DMS 273 treated with DMSO at 0.1 percent for 48 hours (cell line): Measurements from ENCODE around the gene MCTP1.
A peak's percentile ranks its signal among the peaks of the same experiment; 100 is the strongest.
"Not testable (repeated sequence)": the region's sequence is repeated elsewhere in the genome, so short reads cannot be mapped to it uniquely, and the experiment has no call there.

Source experiments
- DNase-seq: peaks from one replicate; lab custom pipeline; 2025; lab: John Stamatoyannopoulos, UW

MCTP1 gene

DNA sequence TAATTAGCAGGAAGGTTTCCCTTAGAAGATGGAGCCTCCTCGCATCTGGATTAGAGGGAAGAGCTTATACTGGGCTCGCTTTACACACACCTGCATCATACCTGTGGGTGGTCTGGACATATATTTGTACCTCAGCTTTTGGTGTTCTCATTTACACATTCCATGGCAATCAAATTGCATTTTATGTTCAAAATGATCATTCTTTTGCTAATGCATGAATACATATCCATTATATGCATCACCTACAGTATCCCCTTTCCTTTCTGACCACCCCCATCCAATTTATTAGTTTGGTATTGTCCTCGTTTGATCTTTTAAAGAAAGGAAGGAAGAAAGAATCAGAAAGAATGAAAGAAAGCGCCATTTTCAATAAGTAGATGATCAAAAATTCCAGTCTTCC is 415.0 kb downstream of the MCTP1 start:
- DNase-seq = no peak

DNA sequence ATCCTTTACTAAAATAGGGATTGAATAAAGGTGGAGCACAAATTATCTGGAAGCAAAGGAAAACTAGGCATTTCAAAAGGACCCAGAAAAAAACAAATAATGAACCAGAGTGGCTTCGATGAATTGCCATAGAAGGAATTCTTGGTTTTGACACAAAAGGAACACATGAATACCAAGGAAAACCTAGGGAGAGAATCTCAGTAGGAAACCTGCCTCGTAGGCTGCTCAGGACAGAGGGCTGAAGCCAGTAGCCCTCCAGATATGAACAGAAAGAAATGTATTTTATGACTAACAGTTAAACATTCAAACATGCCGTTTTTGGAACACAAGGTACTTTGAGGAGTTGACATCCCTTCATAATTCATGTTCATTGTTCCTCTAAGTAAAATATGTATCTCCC is 420.9 kb downstream of the MCTP1 start:
- DNase-seq = no peak

DNA sequence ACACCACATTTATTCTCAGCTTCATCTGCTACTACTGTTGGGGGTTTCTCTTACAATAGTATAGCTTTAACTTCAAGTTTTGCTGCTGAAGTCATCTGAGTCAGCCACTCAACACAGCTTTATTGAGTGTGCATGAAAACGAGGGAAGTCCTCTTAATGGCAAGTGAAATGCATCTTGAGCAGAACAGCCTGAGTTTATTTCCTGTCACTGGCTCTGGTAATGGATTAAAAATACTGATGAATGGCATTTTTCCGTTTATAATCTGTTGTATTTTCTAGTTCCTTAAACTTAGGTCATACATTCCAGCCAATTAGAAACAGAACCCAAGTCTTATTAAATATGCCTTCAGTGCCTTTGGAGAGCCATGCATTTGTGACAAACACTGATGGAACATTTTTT is 427.8 kb downstream of the MCTP1 start:
- no peak for DNase-seq

DNA sequence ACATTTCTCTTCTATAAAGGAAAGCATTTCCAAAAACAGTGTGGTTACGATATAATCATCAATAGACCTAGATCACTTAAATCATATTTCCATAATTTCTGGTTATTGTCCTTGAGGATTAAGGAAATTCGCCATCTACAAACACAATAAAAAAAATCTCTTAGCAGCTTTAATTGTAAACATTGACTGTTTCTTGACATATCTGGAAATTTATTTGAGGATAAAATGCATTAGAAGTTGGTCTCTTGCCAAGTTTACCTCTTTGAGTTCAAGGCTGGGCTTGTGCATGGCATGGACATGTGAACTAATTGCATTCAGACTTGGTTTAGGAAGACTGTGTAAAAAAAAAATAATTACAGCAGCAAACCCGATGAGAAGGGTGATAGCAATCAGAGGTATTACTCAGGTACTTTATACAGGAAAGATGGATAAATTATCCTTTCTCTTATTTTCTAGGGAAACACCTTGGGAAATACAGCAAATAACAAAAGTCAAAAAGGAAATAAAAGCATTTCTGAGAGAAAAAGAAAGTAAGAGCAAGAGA is 428.6 kb downstream of the MCTP1 start:
- no peak for DNase-seq

DNA sequence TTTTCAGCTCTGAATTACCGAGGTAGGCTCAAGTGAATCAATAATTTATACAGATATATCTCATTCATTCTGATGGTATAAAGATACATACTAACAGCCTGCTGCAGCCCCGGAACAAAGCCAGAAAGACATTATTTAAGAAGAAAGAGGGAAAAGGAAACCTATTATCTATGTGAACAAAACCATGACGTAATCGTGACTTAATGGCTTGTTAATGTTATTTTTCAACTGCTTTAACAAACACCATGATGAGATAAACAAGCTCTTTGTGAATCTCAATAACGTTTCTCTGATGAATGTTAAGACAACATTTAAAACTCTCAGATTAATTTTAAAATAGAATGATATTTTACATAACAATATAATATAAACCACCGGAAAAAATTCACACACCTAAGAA is 429.4 kb downstream of the MCTP1 start:
- no peak for DNase-seq

DNA sequence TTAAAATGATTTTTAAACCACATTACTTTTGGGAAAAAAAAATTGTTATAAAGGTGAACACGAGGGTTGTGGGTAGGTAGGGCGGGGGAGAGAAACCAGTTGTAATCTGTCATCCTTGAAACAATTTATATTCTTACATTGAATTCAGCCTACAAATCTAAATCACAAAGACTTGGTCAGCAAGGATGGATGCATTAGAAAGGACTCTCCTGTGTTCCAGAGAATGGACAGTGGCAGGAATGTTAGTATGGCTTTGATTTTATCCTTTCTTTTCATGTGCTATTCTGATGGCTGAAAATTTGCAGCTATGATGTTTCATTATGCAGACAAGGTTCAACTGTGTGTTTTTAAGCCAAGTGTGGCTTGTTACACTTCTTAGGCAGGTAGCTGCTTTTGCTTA is 431.8 kb downstream of the MCTP1 start:
- no peak for DNase-seq

DNA sequence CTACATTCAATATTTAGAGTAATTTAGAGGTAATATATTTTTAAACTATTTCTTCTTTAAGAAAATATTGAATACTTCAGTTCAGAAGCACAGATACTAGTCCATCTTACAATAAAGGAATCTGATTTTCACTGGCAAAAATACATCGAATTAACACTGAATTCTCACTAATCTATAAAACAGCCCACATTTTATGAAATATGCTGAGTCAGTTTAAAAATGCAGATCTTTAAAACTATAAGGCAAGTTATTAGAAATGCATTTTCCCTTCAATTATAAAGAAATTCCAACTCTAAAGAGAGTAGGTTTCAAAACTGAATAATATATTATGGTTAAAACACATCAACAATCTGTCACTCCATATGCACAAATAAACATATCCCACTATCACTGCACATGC is 433.9 kb downstream of the MCTP1 start:
- no peak for DNase-seq

DNA sequence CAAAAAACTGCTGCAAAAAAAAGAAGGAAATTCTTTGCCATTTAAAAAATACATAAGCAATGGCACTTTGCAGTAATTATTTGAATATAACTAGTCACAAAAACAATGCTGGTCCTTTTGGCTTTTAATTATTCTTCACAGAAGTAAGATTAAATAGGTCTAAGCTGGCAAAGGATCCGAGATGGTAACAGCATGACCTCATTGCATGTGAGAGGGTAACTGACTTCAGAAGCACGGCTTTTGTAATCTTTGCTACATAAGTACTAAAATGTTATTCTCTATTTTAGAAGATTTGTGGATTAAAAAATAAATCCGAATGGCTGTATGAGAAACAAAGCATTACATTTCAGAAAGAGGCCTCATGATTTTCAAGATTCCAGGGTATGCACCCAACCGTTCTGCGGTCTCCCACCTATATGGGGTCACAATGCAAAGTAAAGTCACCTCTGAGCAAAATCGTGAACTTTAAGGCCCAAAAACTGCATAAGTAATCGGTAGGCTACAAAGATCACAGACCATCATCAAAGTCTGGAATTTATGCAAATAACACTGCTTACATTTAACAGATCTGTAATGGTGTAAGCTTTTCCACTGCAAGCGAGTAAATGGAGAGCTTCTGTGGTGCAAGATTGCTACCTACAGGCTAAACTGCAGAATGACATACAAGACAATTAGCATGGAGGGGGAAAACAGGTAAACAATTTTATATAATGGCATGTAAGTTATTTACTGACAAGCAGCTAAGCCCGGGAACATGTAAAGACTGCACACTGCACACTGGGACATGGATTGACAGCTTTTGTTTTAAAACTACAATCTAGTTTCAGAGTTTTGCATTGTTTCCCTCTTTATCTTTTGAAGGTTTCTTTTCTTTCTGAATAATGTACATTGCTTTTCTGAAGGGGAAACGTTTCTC is 434.8 kb downstream of the MCTP1 start:
- peak; percentile 43 for DNase-seq

DNA sequence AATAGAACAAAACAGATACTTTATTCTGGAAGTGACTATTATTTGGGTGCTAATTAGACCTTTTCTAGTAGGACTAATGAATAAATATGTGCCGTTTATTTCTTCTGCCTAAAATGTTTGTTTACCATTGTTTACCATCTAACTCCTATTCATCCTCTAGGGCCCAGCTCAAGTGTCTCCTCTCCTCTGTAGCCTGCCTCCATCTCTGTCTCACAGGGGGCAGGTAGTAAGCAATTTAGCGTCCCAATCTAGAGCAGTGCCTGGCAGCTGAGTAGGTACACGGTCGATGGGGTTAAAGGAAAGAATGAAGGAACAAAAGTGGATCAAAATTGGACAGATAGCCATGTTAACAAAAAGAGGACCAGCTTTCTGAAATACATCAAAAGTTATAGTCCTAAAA is 435.6 kb downstream of the MCTP1 start:
- DNase-seq = no peak

DNA sequence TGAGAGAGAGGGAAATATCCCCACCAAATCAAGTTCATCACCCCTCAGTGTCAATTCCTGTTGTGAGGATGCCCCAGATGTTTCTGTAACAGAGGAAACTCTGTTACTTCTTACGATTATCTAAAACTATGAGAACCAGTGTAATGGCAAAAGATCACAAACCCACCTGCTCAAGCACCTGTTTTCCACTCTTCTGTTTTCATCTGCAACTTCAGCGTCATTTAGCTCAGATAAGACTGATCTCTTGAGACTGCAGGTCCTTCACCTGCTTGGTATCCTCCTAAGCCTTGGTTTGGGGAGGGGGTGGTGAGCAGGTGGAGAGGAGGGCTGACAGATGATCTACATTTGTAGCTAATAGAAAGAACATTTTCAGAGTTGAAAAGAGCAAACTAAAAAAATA is 437.2 kb downstream of the MCTP1 start:
- no peak for DNase-seq

DNA sequence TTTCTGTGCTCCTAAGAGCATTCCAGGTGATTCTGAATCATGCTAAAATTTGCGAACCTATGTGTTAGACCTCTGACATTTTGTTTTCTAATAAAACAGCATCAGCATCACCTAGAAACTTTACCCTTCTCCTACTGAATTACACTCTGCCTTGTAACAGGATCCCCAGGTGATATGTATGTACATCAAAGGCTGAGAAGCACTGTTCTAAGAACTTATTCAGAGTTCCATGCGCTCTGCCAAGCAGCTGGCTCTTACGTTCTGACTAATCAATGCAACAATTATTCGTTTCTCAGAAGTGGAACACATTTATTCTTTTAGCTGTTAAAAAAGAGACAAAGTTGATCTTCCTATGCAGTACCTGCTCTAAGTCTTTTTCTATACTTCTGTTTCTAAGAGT is 437.9 kb downstream of the MCTP1 start:
- DNase-seq = no peak

DNA sequence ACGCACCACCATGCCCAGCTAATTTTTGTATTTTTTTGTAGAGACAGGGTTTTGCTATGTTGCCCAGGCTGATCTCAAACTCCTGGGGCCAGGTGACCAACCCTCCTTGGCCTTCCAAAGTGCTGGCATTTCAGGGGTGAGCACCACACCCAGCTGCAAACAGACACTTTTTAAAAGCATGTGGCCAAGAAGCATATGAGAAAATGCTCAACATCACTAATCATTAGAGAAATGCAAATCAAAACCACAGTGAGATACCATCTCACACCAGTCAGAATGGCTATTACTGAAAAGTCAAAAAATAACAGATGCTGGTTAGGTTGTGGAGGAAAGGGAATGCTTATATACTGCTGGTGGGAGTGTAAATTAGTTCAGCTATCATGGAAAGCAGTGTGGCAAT is 439.2 kb downstream of the MCTP1 start:
- not testable (repeated sequence) for DNase-seq

DNA sequence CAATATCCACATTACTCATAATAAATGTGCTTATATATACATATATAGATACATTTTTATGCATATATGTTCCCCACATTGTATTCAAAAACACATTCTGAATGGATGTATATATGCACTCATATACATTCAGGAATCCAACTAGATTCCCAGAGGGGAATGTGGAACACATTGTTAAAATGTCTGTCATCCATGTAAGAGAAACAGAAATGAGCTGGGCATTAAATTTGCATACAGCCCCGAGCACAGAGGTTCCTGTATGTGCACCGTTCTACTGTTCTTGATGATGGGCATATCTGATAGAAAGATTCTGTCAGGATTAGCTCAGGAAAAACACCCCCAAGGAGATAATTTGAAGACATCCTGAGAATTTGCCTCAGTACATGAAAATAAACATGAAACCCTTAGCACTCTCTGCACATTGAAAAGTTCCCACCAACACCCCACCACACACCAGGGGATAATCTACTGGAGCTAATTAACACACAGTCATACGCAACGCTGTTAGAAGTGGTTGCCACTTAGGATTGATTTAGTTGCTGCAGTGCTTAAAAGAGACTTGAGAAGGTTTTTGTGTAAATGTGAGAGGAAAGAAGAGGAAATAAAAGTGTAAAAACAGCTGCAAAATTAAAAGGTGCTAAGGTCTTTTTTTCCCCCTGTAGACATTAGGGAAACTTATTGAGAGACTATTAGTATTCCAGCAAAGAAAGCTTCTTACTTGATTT is 443.1 kb downstream of the MCTP1 start:
- DNase-seq = no peak

DNA sequence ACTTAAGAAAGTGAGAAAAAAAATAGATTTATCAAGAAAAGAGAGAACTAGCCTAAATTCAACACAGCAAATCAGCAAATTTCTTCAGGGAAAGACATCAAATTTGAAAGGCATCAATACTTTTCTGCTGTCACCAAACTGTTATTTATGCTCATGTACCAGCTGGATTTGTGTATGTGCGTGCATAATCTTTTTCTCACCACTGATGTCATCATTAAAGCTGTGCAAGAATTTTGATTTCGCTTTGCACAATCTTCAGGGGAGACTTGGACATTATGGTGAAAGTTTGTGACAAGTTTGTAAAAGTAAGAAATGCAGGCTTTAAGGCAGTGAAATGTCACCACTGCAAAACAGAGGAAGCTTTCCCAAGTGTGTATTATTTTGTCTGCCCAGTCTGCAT is 451.0 kb downstream of the MCTP1 start:
- DNase-seq = no peak

DNA sequence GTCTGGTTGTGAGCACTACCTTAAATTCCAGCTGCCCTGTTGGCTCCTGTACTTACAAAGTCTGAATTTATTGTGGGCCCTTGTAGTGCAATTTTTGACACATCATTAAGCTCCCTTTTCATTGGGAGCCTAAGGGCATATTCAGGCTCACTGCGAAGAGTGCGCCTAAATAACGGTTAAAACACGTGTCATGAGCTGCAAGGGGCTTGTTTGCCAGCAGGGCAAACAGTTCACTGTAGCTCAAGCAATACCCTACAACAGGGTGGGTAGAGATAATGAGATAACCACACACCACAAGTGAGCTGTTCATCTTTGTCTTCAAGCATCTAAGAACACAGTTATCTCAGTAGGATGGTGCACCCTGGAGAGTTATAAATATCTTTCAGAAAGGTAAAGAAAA is 452.2 kb downstream of the MCTP1 start:
- no peak for DNase-seq

DNA sequence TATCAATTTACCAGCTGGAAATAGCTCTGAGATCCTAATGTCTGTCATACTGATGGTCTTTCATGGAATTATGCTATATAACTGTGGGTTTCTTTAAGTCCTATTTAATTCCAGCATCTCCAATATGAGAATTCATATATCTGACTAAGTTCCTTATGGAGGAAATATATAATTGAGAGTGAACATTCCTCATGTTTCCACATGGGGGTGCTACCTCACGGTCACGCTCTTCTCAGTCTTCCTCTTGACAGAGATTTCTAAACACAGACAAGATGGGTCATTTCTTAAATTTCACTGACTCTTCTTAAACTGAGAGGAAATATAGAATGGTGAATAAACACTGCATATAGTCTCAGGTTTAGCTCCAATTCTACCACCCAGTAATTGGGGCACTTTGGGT is 454.4 kb downstream of the MCTP1 start:
- no peak for DNase-seq

DNA sequence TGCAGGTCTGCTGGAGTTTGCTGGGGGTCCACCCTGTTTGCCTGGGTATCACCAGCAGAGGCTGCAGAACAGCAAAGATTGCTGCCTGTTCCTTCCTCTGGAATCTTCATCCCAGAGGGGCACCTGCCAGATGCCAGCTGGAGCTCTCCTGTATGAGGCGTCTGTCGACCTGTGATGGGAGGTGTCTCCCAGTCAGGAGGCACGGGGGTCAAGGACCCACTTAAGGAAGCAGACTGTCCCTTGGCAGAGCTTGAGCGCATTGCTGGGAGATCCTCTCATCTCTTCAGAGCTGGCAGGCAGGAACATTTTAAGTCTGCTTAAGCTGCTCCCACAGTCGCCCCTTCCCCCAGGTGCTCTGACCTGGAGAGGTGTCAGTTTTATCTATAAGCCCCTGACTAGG is 456.7 kb downstream of the MCTP1 start:
- not testable (repeated sequence) for DNase-seq

DNA sequence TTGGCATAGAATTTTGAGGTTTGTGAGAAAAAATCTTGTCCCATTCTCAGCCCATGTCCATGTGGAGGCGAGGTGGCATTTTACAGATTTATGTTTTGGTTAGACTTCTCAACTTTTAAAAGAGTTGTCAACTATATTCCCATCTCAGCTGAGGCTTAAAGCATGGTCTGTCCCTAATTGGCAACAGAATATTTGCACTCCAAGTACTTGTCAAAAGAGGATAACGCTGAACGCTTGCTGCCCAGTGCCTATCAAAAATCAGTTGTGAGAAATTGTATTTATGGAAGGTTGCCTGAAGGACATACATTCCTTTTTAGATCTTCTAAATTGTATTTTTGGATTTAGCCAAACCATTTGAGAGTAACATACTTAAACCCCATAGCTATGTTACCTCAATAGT is 464.4 kb downstream of the MCTP1 start:
- no peak for DNase-seq

DNA sequence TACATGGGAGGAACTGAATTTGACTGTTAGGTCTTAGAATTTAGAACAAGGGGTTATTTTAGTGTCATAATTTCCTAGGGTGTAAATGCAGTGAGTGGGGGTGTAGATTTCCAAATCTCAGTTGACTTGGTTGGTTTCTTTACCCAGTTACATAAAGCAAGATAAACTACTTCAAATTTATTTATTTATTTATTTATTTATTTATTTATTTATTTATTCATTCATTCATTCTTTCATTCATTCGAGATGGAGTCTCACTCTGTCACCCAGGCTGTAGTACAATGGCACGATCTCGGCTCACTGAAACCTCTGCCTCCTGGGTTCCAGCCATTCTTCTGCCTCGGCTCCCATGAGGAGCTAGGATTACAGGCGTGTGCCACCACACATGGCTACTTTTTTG is 466.0 kb downstream of the MCTP1 start:
- no peak for DNase-seq

DNA sequence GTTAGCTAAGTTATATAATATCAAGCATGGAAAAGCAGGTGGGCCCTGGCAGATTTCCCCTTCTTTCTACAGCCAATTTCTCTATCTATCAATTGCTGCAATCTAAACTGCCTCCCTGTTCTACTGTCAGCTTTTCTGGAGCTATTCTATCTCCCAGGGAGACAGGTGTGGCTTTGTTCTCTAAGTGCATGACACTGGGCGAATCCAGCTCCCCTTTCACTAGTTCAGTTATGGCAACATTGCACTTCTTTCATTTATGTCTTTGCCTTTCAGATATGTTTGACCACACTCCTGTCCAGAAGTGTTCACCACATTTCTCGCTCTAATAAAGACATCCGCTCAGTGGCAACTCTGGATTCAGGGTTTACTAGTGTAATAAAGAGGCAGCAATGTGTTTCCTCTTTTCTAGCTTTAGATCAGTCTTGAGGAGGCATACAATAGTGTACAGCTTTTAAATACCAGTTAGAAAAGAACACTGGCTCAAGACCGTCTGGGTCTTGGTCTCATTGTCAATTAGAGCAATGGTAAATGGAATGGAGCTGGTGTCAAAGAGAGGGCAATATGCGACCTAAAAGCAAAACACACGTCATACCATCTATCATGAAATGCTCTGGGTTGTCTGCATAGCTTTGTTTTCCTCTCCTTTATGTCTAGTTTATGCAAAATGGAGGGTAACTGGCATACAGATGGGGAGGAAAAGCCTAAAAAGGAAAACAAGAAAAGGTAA is 469.4 kb downstream of the MCTP1 start:
- no peak for DNase-seq

DNA sequence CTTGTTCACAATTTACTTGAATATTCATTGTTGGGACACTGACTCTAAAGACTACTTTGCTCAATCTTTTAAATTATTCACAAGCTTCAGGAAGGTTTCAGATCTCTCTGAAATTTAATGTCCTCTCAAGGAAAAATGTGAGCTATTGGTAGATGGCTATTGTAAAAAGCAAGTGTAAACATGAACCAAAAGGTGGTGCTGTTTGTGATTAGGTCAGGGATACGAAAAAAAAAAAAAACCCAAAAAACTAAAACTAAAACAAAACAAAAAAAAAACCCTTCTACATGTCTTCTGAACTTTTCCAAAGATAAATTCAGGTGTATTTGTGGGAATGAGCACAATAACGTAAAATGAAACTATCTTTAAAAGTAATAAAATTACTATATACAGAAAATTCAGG is 472.7 kb downstream of the MCTP1 start:
- no peak for DNase-seq

DNA sequence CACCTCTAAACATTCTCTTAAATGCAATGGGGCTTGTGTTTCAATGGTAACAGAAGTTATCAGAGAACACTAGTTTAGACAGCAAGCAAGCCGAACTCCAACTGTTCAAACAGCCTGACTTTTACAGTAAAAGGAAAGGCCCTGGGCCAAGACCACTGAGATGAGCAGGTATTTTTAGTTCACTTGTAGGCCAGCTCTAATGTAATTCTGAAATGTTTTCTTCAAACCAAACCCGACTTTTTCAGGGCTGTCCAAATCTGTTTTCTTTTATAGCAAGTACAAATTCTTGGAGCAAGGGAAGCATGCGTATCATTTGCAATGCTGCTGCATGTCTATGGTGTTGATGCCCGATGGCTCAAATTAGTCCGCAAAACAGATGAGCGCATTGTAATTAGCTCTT is 473.6 kb downstream of the MCTP1 start:
- DNase-seq = peak; percentile 63

DNA sequence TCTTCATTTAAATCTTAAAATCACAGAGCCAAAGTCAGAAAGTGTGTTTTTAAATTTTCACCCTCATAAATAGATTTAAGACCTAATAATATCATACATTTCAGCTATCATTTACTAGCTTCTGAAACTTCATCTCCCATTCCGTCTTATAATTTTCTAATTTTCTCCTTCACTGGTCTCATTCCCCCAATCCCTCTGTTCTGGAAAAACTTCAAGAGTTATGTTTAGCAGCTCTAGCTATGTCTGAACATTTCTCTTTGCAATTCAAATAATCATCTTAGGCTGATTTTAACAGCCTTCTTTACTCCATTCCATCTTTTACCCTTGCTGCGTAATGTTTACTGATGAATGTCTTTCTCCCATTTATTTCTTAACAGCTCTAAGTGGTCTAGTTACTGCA is 474.0 kb downstream of the MCTP1 start:
- DNase-seq = peak; percentile 52
